MCF 10A (cell line): ENCODE results near the gene BDKRB2. TPM values are rescaled to one million over a fixed set of nuclear protein-coding genes. Genes with fewer than 3 reads are reported as not detected.

Source experiments
- Bru-seq: library from RNA; stranded (reverse); fragments of 400-500 nt; gene quantifications from one replicate; lab custom pipeline; 2021; lab: Mats Ljungman, UMichigan
- BruChase-seq, 2 experiments: library from RNA; stranded (reverse); fragments of 400-500 nt; gene quantifications; one replicate each; lab custom pipeline; 2021; lab: Mats Ljungman, UMichigan
- BruUV-seq: library from RNA; stranded (reverse); fragments of 400-500 nt; replicated peaks from 2 replicates; lab custom pipeline; 2021; lab: Mats Ljungman, UMichigan
- CTCF ChIA-PET: fragments of 300-600 bp; sonication (Branson Sonifier 250); formaldehyde crosslinking; extraction: SDS; loops from one replicate; lab custom pipeline; 2021; ENCODE audit warnings: antibody characterized with exemption, inconsistent platforms; lab: Yijun Ruan, JAX
- POLR2A ChIA-PET: fragments of 300-600, 350-650 bp; sonication (Branson Sonifier 250); formaldehyde crosslinking; extraction: SDS; loops from one replicate; lab custom pipeline; 2020; ENCODE audit warnings: antibody characterized with exemption, inconsistent platforms; lab: Yijun Ruan, JAX
- DNase-seq: peaks from one replicate; pipeline ENCODE4 v3.0.0-alpha.2; 2018; ENCODE audit not compliant: unreplicated experiment
- H3K27ac Mint-ChIP-seq: one replicate; pipeline ENCODE4 v1.8.0; 2022; ENCODE audit warnings: mild to moderate bottlenecking, low read depth, mixed read lengths; ENCODE audit not compliant: unreplicated experiment
- H3K27me3 Mint-ChIP-seq: one replicate; pipeline ENCODE4 v1.8.0; 2022; ENCODE audit warnings: mixed read lengths; ENCODE audit not compliant: insufficient read depth, unreplicated experiment
- H3K36me3 Mint-ChIP-seq: one replicate; pipeline ENCODE4 v1.8.0; 2022; ENCODE audit warnings: mild to moderate bottlenecking, moderate library complexity, mixed read lengths; ENCODE audit not compliant: insufficient read depth, unreplicated experiment
- H3K4me1 Mint-ChIP-seq: one replicate; pipeline ENCODE4 v1.8.0; 2022; ENCODE audit warnings: mixed read lengths; ENCODE audit not compliant: insufficient read depth, unreplicated experiment
- H3K4me3 Mint-ChIP-seq: one replicate; pipeline ENCODE4 v1.8.0; 2022; ENCODE audit warnings: mild to moderate bottlenecking, moderate library complexity, mixed read lengths; ENCODE audit not compliant: unreplicated experiment
- H3K9me3 Mint-ChIP-seq: one replicate; pipeline ENCODE4 v1.8.0; 2022; ENCODE audit warnings: mixed read lengths; ENCODE audit not compliant: unreplicated experiment
- CTCF ChIP-seq: fragments of 200-600 bp; IDR thresholded peaks from one replicate; pipeline ENCODE4 v1.8.0; 2022; ENCODE audit warnings: antibody characterized with exemption, mild to moderate bottlenecking; ENCODE audit not compliant: unreplicated experiment
- intact Hi-C: fragments of 100-400 bp; cut with micrococcal nuclease; formaldehyde crosslinking; loops from 2 replicates; pipeline ENCODE4 v1.14.1; 2022
- long read RNA-seq: library from polyadenylated mRNA; stranded (forward); transcript quantifications from one replicate; pipeline ENCODE4 v2.0.0, GENCODE V29; 2022
- total RNA-seq: library from RNA; stranded (reverse); gene quantifications from 2 replicates; pipeline ENCODE4 v1.2.3, GENCODE V29; 2022

The BDKRB2 gene
- total RNA-seq = 1.4 and 2.8 TPM in 2 replicates
- Bru-seq, nascent RNA = percentile 40 among the genes with signal in this experiment
- BruChase-seq, experiment 1, labeled RNA remaining after a 6-hour chase = percentile 41 among the genes with signal in this experiment
- percentile 48 among the genes with signal in this experiment for BruChase-seq, experiment 2, labeled RNA remaining after a 2-hour chase
- long read RNA-seq, full-length matches to known transcripts = 3 of 3 reads
- long read RNA-seq, partial matches to known transcripts = 0 of 3 reads
- long read RNA-seq, other reads (novel, unspliced or antisense) = 0 of 3 reads

- CTCF ChIA-PET = interaction anchor here (0.7 to 1.6 kb wide), 6 partner anchors 56 to 655 kb away, joined by 3 to 5 read pairs (median 3); no protein-coding TSS in a partner anchor
- Mint-ChIP-seq H3K4me3 (peak within 1 kb of the TSS; percentile 74), H3K27me3 (no peaks in the 10 kb centered on the region), H3K4me1 (peaks cover 48% of the 10 kb centered on the region), H3K27ac (peak within 1 kb of the TSS; percentile 23), H3K9me3 (no peaks in the 10 kb centered on the region), H3K36me3 (no peaks in the 10 kb centered on the region)
- intact Hi-C loops = loop anchor here (2.0 to 10.0 kb wide), 3 partner anchors 64 to 100 kb away; no protein-coding TSS in a partner anchor
- BruUV-seq = no TSS peak
- POLR2A ChIA-PET = interaction anchor here (0.6 to 4.4 kb wide), 10 partner anchors 12 to 606 kb away, joined by 3 to 25 read pairs (median 3); partner anchors contain the start of gene BDKRB1
- peak; percentile 85 for DNase-seq
- TF ChIP-seq CTCF = no peak
Observed at GRCh38 chr14:96204151-96205058, at the start of gene BDKRB2. Gene BDKRB2, plus strand, starts transcription at chr14:96204839. Its CDS starts 32,269 bp downstream, at chr14:96237108.

- BruUV-seq = no TSS peak
- Mint-ChIP-seq H3K4me3 (no peak overlapping the region), H3K4me1 (no peaks in the 10 kb centered on the region), H3K36me3 (no peaks in the 10 kb centered on the region), H3K27me3 (no peaks in the 10 kb centered on the region), H3K27ac (no peak overlapping the region), H3K9me3 (no peaks in the 10 kb centered on the region)
- TF ChIP-seq CTCF = no peak
- DNase-seq = no peak
- intact Hi-C loops = no loop called here
- POLR2A ChIA-PET = no interaction called here
- CTCF ChIA-PET = no interaction called here
Observed at GRCh38 chr14:96154900-96155299, 49.7 kb upstream of the BDKRB2 start.

GRCh38 chr14:96156804-96157760, 47.6 kb upstream of the BDKRB2 start:
- ChIA-PET CTCF (interaction anchor here (0.5 to 0.9 kb wide), 4 partner anchors 49 to 870 kb away, joined by 3 read pairs; no protein-coding TSS in a partner anchor), POLR2A (no interaction called here)
- intact Hi-C loops = no loop called here
- H3K4me3 Mint-ChIP-seq = no peak overlapping the region
- H3K9me3 Mint-ChIP-seq = no peaks in the 10 kb centered on the region
- no peaks in the 10 kb centered on the region for H3K27me3 Mint-ChIP-seq
- TF ChIP-seq CTCF = no peak
- H3K36me3 Mint-ChIP-seq = no peaks in the 10 kb centered on the region
- no peaks in the 10 kb centered on the region for H3K4me1 Mint-ChIP-seq
- H3K27ac Mint-ChIP-seq = no peak overlapping the region
- DNase-seq = no peak
- no TSS peak for BruUV-seq
